ENCODE measurements around the gene UMODL1.

DNA sequence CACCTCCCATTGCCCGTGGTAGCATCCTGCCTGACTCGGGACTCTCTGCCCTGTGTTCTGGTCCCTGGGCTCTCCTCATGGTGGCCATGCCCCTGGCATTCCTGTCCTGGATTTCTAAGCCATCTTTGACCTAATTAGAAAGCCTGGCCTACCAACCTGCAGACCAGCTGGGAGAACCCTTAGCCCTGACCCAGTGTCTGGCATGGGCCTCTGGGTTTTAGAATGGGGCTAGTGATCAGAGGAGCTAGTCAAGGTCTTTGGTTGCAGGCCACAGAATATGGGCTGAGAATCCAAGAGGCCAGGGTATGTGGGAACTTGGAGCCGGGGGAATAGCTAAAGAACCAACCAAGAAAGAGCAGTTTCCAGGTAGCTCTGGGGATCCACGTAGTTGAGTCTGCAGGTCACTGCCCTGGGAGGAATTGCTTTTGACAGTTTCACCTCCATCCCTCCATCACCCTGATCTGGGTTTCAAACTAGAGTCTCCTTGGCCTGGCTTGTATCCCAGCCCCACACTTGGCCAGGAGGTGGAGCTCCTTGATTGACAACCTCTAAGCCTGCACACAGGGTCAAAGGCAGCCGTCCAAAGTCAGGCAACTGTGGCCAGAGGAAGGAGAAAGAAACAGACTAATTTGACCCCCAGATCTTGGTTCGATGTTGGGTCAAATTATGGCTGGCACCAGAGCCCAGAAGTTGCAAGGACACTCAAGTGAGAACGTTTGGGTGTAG lies 93.1 kb downstream of the UMODL1 start:
- TF ChIP-seq YY1 (IDR thresholded peaks at IDR 0.05; ENCODE audit: low read depth) (no peak), EP300 (IDR thresholded peaks at IDR 0.05; ENCODE audit: borderline replicate concordance) (no peak)
